ENCODE data around the gene FKRP. TPM values are rescaled to one million over a fixed set of nuclear protein-coding genes. Genes with fewer than 3 reads are reported as not detected.

Gene FKRP
- total RNA-seq, 1 experiment from 2014 or later, result 33.1 TPM

DNA sequence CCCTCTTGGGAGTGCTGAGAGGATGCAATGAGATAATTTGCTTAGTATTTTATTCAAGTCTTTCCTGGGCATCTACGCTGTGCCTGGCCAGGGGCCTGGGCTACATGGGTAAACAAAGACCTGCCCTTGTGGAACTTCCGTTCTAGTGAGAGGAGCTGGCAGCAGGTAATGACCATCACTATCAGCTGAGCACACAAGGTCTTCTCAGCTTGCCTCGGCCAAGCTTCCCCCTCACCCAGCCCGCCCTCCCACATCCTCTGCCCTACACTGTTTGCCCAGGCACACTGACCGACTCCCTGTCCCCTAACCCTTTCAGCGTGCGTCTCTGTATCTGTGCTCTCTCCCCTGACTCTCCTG is 8.6 kb upstream of the FKRP start:
- intact Hi-C loops (cut with micrococcal nuclease; ENCODE audit: unreplicated experiment), result no loop called here
- CTCF ChIA-PET, result interaction anchor here (0.6 to 0.9 kb wide), 2 partner anchors 23 to 103 kb away, joined by 3 to 7 read pairs; no protein-coding TSS in a partner anchor
- Mint-ChIP-seq H3K4me3 (ENCODE audit: unreplicated experiment) (no peak overlapping the region), H3K36me3 (ENCODE audit: insufficient read depth, unreplicated experiment) (peaks cover 85% of the 10 kb centered on the region), H3K27ac (ENCODE audit: unreplicated experiment) (peak overlapping the region; percentile 8), H3K27me3 (ENCODE audit: insufficient read depth, unreplicated experiment) (no peaks in the 10 kb centered on the region), H3K9me3 (ENCODE audit: unreplicated experiment) (no peaks in the 10 kb centered on the region), H3K4me1 (ENCODE audit: low read depth, unreplicated experiment) (peaks cover 10% of the 10 kb centered on the region)
- Histone ChIP-seq H3K4me1 (no peaks in the 10 kb centered on the region), H3K9me3 (no peaks in the 10 kb centered on the region), H3K36me3 (ENCODE audit: control insufficient read depth, insufficient read depth, low read length) (peaks cover 12% of the 10 kb centered on the region), H3K4me3 (ENCODE audit: low read depth, low read length) (no peak overlapping the region), H3K27me3 (replicated peaks; ENCODE audit: control insufficient read depth, insufficient read depth, low read length) (no peaks in the 10 kb centered on the region)
- no peak for DNase-seq
- no TSS peak for BruUV-seq (replicated peaks)
- POLR2A ChIA-PET, result no interaction called here
- TF ChIP-seq, protein P1, sequence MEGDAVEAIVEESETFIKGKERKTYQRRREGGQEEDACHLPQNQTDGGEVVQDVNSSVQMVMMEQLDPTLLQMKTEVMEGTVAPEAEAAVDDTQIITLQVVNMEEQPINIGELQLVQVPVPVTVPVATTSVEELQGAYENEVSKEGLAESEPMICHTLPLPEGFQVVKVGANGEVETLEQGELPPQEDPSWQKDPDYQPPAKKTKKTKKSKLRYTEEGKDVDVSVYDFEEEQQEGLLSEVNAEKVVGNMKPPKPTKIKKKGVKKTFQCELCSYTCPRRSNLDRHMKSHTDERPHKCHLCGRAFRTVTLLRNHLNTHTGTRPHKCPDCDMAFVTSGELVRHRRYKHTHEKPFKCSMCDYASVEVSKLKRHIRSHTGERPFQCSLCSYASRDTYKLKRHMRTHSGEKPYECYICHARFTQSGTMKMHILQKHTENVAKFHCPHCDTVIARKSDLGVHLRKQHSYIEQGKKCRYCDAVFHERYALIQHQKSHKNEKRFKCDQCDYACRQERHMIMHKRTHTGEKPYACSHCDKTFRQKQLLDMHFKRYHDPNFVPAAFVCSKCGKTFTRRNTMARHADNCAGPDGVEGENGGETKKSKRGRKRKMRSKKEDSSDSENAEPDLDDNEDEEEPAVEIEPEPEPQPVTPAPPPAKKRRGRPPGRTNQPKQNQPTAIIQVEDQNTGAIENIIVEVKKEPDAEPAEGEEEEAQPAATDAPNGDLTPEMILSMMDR (IDR thresholded peaks at IDR 0.05; ENCODE audit: insufficient read depth in 1 of 2, low read depth in 1 of 2, low read length in 1 of 2, severe bottlenecking in 1 of 2, unreplicated experiment in 1 of 2), result no peak

- Histone ChIP-seq H3K4me3 (ENCODE audit: low read depth, low read length) (no peak overlapping the region), H3K9me3 (no peaks in the 10 kb centered on the region), H3K36me3 (ENCODE audit: control insufficient read depth, insufficient read depth, low read length) (peaks cover 12% of the 10 kb centered on the region), H3K27me3 (replicated peaks; ENCODE audit: control insufficient read depth, insufficient read depth, low read length) (no peaks in the 10 kb centered on the region), H3K4me1 (no peaks in the 10 kb centered on the region)
- BruUV-seq (replicated peaks), result no TSS peak
- no peak overlapping the region for H3K4me3 Mint-ChIP-seq (ENCODE audit: unreplicated experiment)
- intact Hi-C loops (cut with micrococcal nuclease; ENCODE audit: unreplicated experiment), result no loop called here
- TF ChIP-seq, protein P1 (IDR thresholded peaks at IDR 0.05; ENCODE audit: insufficient read depth in 1 of 2, low read depth in 1 of 2, low read length in 1 of 2, severe bottlenecking in 1 of 2, unreplicated experiment in 1 of 2), result no peak
- DNase-seq, result no peak
- ChIA-PET POLR2A (no interaction called here), CTCF (interaction anchor here (0.6 to 0.9 kb wide), 2 partner anchors 23 to 103 kb away, joined by 3 to 7 read pairs; no protein-coding TSS in a partner anchor)
- peak overlapping the region; percentile 8 for H3K27ac Mint-ChIP-seq (ENCODE audit: unreplicated experiment)
- no peaks in the 10 kb centered on the region for H3K9me3 Mint-ChIP-seq (ENCODE audit: unreplicated experiment)
- peaks cover 86% of the 10 kb centered on the region for H3K36me3 Mint-ChIP-seq (ENCODE audit: insufficient read depth, unreplicated experiment)
- peaks cover 10% of the 10 kb centered on the region for H3K4me1 Mint-ChIP-seq (ENCODE audit: low read depth, unreplicated experiment)
- H3K27me3 Mint-ChIP-seq (ENCODE audit: insufficient read depth, unreplicated experiment), result no peaks in the 10 kb centered on the region
Measured at GRCh38 chr19:46737761-46738171, 8.1 kb upstream of the FKRP start.

GRCh38 chr19:46739290-46739771 is 6.5 kb upstream of the FKRP start:
- TF ChIP-seq, protein P1 (IDR thresholded peaks at IDR 0.05; ENCODE audit: insufficient read depth in 1 of 2, low read depth in 1 of 2, low read length in 1 of 2, severe bottlenecking in 1 of 2, unreplicated experiment in 1 of 2), result no peak
- no peaks in the 10 kb centered on the region for H3K27me3 ChIP-seq (replicated peaks; ENCODE audit: control insufficient read depth, insufficient read depth, low read length)
- no peaks in the 10 kb centered on the region for H3K9me3 ChIP-seq
- BruUV-seq (replicated peaks), result no TSS peak
- DNase-seq, result no peak
- H3K27ac Mint-ChIP-seq (ENCODE audit: unreplicated experiment), result no peak overlapping the region
- H3K27me3 Mint-ChIP-seq (ENCODE audit: insufficient read depth, unreplicated experiment), result no peaks in the 10 kb centered on the region
- no peaks in the 10 kb centered on the region for H3K4me1 ChIP-seq
- H3K9me3 Mint-ChIP-seq (ENCODE audit: unreplicated experiment), result no peaks in the 10 kb centered on the region
- no peak overlapping the region for H3K4me3 ChIP-seq (ENCODE audit: low read depth, low read length)
- H3K4me1 Mint-ChIP-seq (ENCODE audit: low read depth, unreplicated experiment), result peaks cover 16% of the 10 kb centered on the region
- ChIA-PET CTCF (interaction anchor here (0.5 to 1.0 kb wide), 4 partner anchors 10 to 684 kb away, joined by 3 to 4 read pairs (median 3); no protein-coding TSS in a partner anchor), POLR2A (no interaction called here)
- H3K36me3 ChIP-seq (ENCODE audit: control insufficient read depth, insufficient read depth, low read length), result peaks cover 7% of the 10 kb centered on the region
- intact Hi-C loops (cut with micrococcal nuclease; ENCODE audit: unreplicated experiment), result no loop called here
- H3K36me3 Mint-ChIP-seq (ENCODE audit: insufficient read depth, unreplicated experiment), result peaks cover 80% of the 10 kb centered on the region
- H3K4me3 Mint-ChIP-seq (ENCODE audit: unreplicated experiment), result no peak overlapping the region
